ENCODE results near the gene FOXL1. TPM values are rescaled to one million over a fixed set of nuclear protein-coding genes. Genes with fewer than 3 reads are reported as not detected.
A peak's percentile ranks its signal among the peaks of the same experiment; 100 is the strongest.

The FOXL1 gene
- total RNA-seq, 2 donors from 2014 or later = 0.37 TPM; not detected in 1

- TF ChIP-seq CTCF (conservative IDR thresholded peaks at IDR 0.05) = peak; percentile 45
- Histone ChIP-seq H3K9ac (ENCODE audit: extremely low read depth, low read length, poor library complexity, severe bottlenecking) (no peak overlapping the region), H3K27ac (ENCODE audit: low read depth, low read length) (no peak overlapping the region), H3K9me3 (ENCODE audit: control insufficient read depth, low read length) (no peaks in the 10 kb centered on the region), H3K4me1 (ENCODE audit: control insufficient read depth, insufficient read depth, low read length) (no peaks in the 10 kb centered on the region), H3K27me3 (ENCODE audit: control insufficient read depth, insufficient read depth, low read length, poor library complexity, severe bottlenecking) (no peaks in the 10 kb centered on the region), H3K4me3 (ENCODE audit: low read length) (no peak overlapping the region), H3K36me3 (ENCODE audit: control insufficient read depth, insufficient read depth, low read length) (no peaks in the 10 kb centered on the region)
- Mint-ChIP-seq H3K9me3 (no peaks in the 10 kb centered on the region), H3K4me1 (no peaks in the 10 kb centered on the region), H3K27me3 (ENCODE audit: insufficient read depth) (peaks cover 5% of the 10 kb centered on the region), H3K36me3 (ENCODE audit: low read depth) (no peaks in the 10 kb centered on the region), H3K27ac (no peak overlapping the region), H3K4me3 (no peak overlapping the region)
- DNase-seq = no peak
- 71 to 73% methylated on average over 2 of the region's 2 CpGs for WGBS, 2 experiments (ENCODE audit: insufficient coverage in 1 of 2, insufficient read length in 1 of 2)
Measured at GRCh38 chr16:86608301-86608747, 30.0 kb downstream of the FOXL1 start.

DNA sequence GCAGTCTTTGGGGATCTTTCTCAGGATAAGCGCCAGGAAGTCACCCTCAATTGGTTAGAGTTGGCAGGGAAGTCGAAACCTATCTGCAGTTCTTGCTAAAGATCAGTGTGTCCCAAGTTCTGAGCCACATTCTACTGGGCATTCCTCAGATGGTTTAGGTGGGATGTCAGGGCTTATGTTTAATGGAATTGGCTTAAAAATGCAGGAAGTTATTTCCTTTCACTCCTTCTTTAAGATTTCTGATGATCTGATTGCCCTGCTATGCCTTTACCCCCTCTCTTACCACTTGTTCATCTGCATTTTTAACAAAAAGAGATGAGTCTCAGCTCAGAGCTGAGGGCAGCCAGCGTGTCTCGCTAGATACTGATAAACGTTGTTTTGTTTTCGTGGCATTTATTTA, 30.8 kb downstream of the FOXL1 start:
- H3K4me3 Mint-ChIP-seq = no peak overlapping the region
- H3K9me3 Mint-ChIP-seq = no peaks in the 10 kb centered on the region
- Histone ChIP-seq H3K9ac (ENCODE audit: extremely low read depth, low read length, poor library complexity, severe bottlenecking) (no peak overlapping the region), H3K27me3 (ENCODE audit: control insufficient read depth, insufficient read depth, low read length, poor library complexity, severe bottlenecking) (no peaks in the 10 kb centered on the region), H3K4me3 (ENCODE audit: low read length) (no peak overlapping the region), H3K4me1 (ENCODE audit: control insufficient read depth, insufficient read depth, low read length) (no peaks in the 10 kb centered on the region), H3K27ac (ENCODE audit: low read depth, low read length) (no peak overlapping the region), H3K36me3 (ENCODE audit: control insufficient read depth, insufficient read depth, low read length) (no peaks in the 10 kb centered on the region), H3K9me3 (ENCODE audit: control insufficient read depth, low read length) (no peaks in the 10 kb centered on the region)
- 91 to 96% methylated on average over 2 to 6 of the region's 6 CpGs for WGBS, 2 experiments (ENCODE audit: insufficient coverage in 1 of 2, insufficient read length in 1 of 2)
- no peak for DNase-seq
- no peaks in the 10 kb centered on the region for H3K4me1 Mint-ChIP-seq
- no peak for TF ChIP-seq CTCF (conservative IDR thresholded peaks at IDR 0.05)
- no peaks in the 10 kb centered on the region for H3K36me3 Mint-ChIP-seq (ENCODE audit: low read depth)
- H3K27ac Mint-ChIP-seq = peak overlapping the region; percentile 52
- peaks cover 4% of the 10 kb centered on the region for H3K27me3 Mint-ChIP-seq (ENCODE audit: insufficient read depth)

- Histone ChIP-seq H3K9ac (ENCODE audit: extremely low read depth, low read length, poor library complexity, severe bottlenecking) (no peak overlapping the region), H3K27me3 (ENCODE audit: control insufficient read depth, insufficient read depth, low read length, poor library complexity, severe bottlenecking) (no peaks in the 10 kb centered on the region), H3K4me1 (ENCODE audit: control insufficient read depth, insufficient read depth, low read length) (no peaks in the 10 kb centered on the region), H3K4me3 (ENCODE audit: low read length) (no peak overlapping the region), H3K9me3 (ENCODE audit: control insufficient read depth, low read length) (no peaks in the 10 kb centered on the region), H3K27ac (ENCODE audit: low read depth, low read length) (no peak overlapping the region), H3K36me3 (ENCODE audit: control insufficient read depth, insufficient read depth, low read length) (no peaks in the 10 kb centered on the region)
- Mint-ChIP-seq H3K27ac (peak overlapping the region; percentile 52), H3K4me3 (no peak overlapping the region), H3K4me1 (peaks cover 4% of the 10 kb centered on the region), H3K9me3 (no peaks in the 10 kb centered on the region), H3K36me3 (ENCODE audit: low read depth) (no peaks in the 10 kb centered on the region), H3K27me3 (ENCODE audit: insufficient read depth) (peaks cover 3% of the 10 kb centered on the region)
- TF ChIP-seq CTCF (conservative IDR thresholded peaks at IDR 0.05) = no peak
- no peak for DNase-seq
- WGBS, 2 experiments (ENCODE audit: insufficient coverage in 1 of 2, insufficient read length in 1 of 2) = 92 to 94% methylated on average over 4 to 10 of the region's 10 CpGs
Measured at GRCh38 chr16:86609661-86610060, 31.3 kb downstream of the FOXL1 start.

All from endodermal cell (in vitro differentiated cells).